Vagina (tissue), 2 donors: ENCODE data around the gene APBA1. TPM values are rescaled to one million over a fixed set of nuclear protein-coding genes. Genes with fewer than 3 reads are reported as not detected.

ENCODE experiments used
- DNase-seq, 2 donors: peaks; one replicate each; pipeline ENCODE4 v3.0.0-alpha.2; 2017; ENCODE audit errors: extremely low spot score in 2 of 2
- H3K27ac ChIP-seq: fragments of 200-600 bp; sonication (generic); one replicate; pipeline ENCODE4 v1.5.1; 2019
- H3K27me3 ChIP-seq: fragments of 200-600 bp; sonication (generic); one replicate; pipeline ENCODE4 v1.5.1; 2019
- H3K36me3 ChIP-seq, 2 donors: fragments of 200-600 bp; sonication (generic); one replicate each; pipeline ENCODE4 v1.5.1; 2017 to 2019
- H3K4me1 ChIP-seq: fragments of 200-600 bp; sonication (generic); one replicate; pipeline ENCODE4 v1.5.1; 2019
- H3K4me3 ChIP-seq, 2 donors: fragments of 200-600 bp; sonication (generic); 1 replicate in 1 of 2; 2 replicates in 1 of 2; pipeline ENCODE4 v1.5.1; 2016 to 2019
- H3K9me3 ChIP-seq: fragments of 200-600 bp; sonication (generic); one replicate; pipeline ENCODE4 v1.5.1; 2019
- CTCF ChIP-seq, 3 experiments: fragments of 450-650 bp in 2 of 3; fragments of 200-600 bp in 1 of 3; sonication (generic) in 1 of 3; IDR thresholded peaks; one replicate each; pipeline ENCODE4 v1.5.1; 2017 to 2019; ENCODE audit warnings: antibody characterized with exemption in 3 of 3, mild to moderate bottlenecking in 2 of 3, moderate library complexity in 2 of 3
- POLR2A ChIP-seq, 2 donors: fragments of 450-650 bp; IDR thresholded peaks; one replicate each; pipeline ENCODE4 v1.6.1; 2017; ENCODE audit warnings: antibody characterized with exemption in 2 of 2, mild to moderate bottlenecking in 2 of 2, moderate library complexity in 2 of 2
- POLR2AphosphoS5 ChIP-seq, 2 donors: sonication (generic); formaldehyde crosslinking; IDR thresholded peaks; one replicate each; pipeline ENCODE4 v1.9.0; 2017; ENCODE audit warnings: antibody characterized with exemption in 2 of 2, mild to moderate bottlenecking in 2 of 2, low read depth in 1 of 2; ENCODE audit not compliant: insufficient read depth in 1 of 2
- intact Hi-C: fragments of 100-400 bp; cut with DNase I; formaldehyde crosslinking; loops from one replicate; pipeline ENCODE4 v1.15.1; 2023
- total RNA-seq: library from RNA; depleted of rRNA; stranded (reverse); fragments of >200 nt; gene quantifications from one replicate; pipeline ENCODE4 v1.2.3, GENCODE V29; 2016

The APBA1 gene
- total RNA-seq, 1 donor from 2014 or later, result 13.3 TPM

GRCh38 chr9:69615880-69616279 lies 56.3 kb downstream of the APBA1 start:
- Histone ChIP-seq H3K4me3 (no peak overlapping the region), H3K36me3 (no peaks in the 10 kb centered on the region), H3K4me1 (no peaks in the 10 kb centered on the region), H3K9me3 (no peaks in the 10 kb centered on the region), H3K27me3 (no peaks in the 10 kb centered on the region), H3K27ac (no peak overlapping the region)
- intact Hi-C loops, result loop anchor here (10.0 kb wide), 1 partner anchor 1369 kb away; no protein-coding TSS in a partner anchor
- TF ChIP-seq CTCF (IDR thresholded peaks at IDR 0.05), result no peak
- no peak for TF ChIP-seq POLR2A (IDR thresholded peaks at IDR 0.05)
- no peak for TF ChIP-seq POLR2AphosphoS5 (IDR thresholded peaks at IDR 0.05; ENCODE audit: insufficient read depth in 1 of 2, low read depth in 1 of 2)
- DNase-seq, result no peak

- no peak for DNase-seq
- H3K27ac ChIP-seq, result no peak overlapping the region
- no peaks in the 10 kb centered on the region for H3K4me1 ChIP-seq
- intact Hi-C loops, result loop anchor here (10.0 kb wide), 1 partner anchor 1374 kb away; no protein-coding TSS in a partner anchor
- H3K36me3 ChIP-seq, result no peaks in the 10 kb centered on the region
- TF ChIP-seq POLR2AphosphoS5 (IDR thresholded peaks at IDR 0.05; ENCODE audit: insufficient read depth in 1 of 2, low read depth in 1 of 2) (no peak), CTCF (IDR thresholded peaks at IDR 0.05) (no peak), POLR2A (IDR thresholded peaks at IDR 0.05) (no peak)
- H3K9me3 ChIP-seq, result no peaks in the 10 kb centered on the region
- no peak overlapping the region for H3K4me3 ChIP-seq
- H3K27me3 ChIP-seq, result no peaks in the 10 kb centered on the region
Observed at GRCh38 chr9:69611221-69611620, 61.0 kb downstream of the APBA1 start.

GRCh38 chr9:69609156-69609555 lies 63.0 kb downstream of the APBA1 start:
- intact Hi-C loops, result no loop called here
- Histone ChIP-seq H3K36me3 (no peaks in the 10 kb centered on the region), H3K27me3 (no peaks in the 10 kb centered on the region), H3K9me3 (no peaks in the 10 kb centered on the region), H3K4me3 (no peak overlapping the region), H3K4me1 (no peaks in the 10 kb centered on the region), H3K27ac (no peak overlapping the region)
- no peak for DNase-seq
- TF ChIP-seq CTCF (IDR thresholded peaks at IDR 0.05) (no peak), POLR2AphosphoS5 (IDR thresholded peaks at IDR 0.05; ENCODE audit: insufficient read depth in 1 of 2, low read depth in 1 of 2) (no peak), POLR2A (IDR thresholded peaks at IDR 0.05) (no peak)

- Histone ChIP-seq H3K4me1 (no peaks in the 10 kb centered on the region), H3K4me3 (no peak overlapping the region), H3K9me3 (no peaks in the 10 kb centered on the region), H3K36me3 (no peaks in the 10 kb centered on the region), H3K27ac (no peak overlapping the region), H3K27me3 (no peaks in the 10 kb centered on the region)
- intact Hi-C loops, result no loop called here
- DNase-seq, result no peak
- TF ChIP-seq POLR2A (IDR thresholded peaks at IDR 0.05), result no peak
- TF ChIP-seq POLR2AphosphoS5 (IDR thresholded peaks at IDR 0.05; ENCODE audit: insufficient read depth in 1 of 2, low read depth in 1 of 2), result no peak
- TF ChIP-seq CTCF (IDR thresholded peaks at IDR 0.05), result no peak
Observed at GRCh38 chr9:69606089-69606488, 66.1 kb downstream of the APBA1 start.

GRCh38 chr9:69605406-69605805 lies 66.8 kb downstream of the APBA1 start:
- DNase-seq, result no peak
- Histone ChIP-seq H3K9me3 (no peaks in the 10 kb centered on the region), H3K27ac (no peak overlapping the region), H3K27me3 (no peaks in the 10 kb centered on the region), H3K4me1 (no peaks in the 10 kb centered on the region), H3K36me3 (no peaks in the 10 kb centered on the region), H3K4me3 (no peak overlapping the region)
- no peak for TF ChIP-seq POLR2A (IDR thresholded peaks at IDR 0.05)
- no peak for TF ChIP-seq POLR2AphosphoS5 (IDR thresholded peaks at IDR 0.05; ENCODE audit: insufficient read depth in 1 of 2, low read depth in 1 of 2)
- TF ChIP-seq CTCF (IDR thresholded peaks at IDR 0.05), result no peak
- intact Hi-C loops, result no loop called here
